Keratinocyte (primary cell): Measurements from ENCODE around the gene NTNG2.

Experiments
- CTCF ChIP-seq, 3 experiments: IDR thresholded peaks in 1 of 3; conservative IDR thresholded peaks in 1 of 3; optimal IDR thresholded peaks in 1 of 3; 2 replicates in 2 of 3; 3 replicates in 1 of 3; pipeline versions ENCODE3 to v1.5.1; 2011; ENCODE audit warnings: low read length in 3 of 3, mild to moderate bottlenecking in 3 of 3, moderate library complexity in 2 of 3, control low read depth in 1 of 3, inconsistent platforms in 1 of 3; ENCODE audit not compliant: insufficient read depth in 2 of 3; ENCODE audit errors: extremely low read depth in 1 of 3
- EZH2 ChIP-seq: IDR thresholded peaks from one replicate; pipeline ENCODE4 v1.6.1; 2012; ENCODE audit warnings: inconsistent platforms, mild to moderate bottlenecking, low read length, moderate library complexity

GRCh38 chr9:132245465-132245864 lies 83.6 kb downstream of the NTNG2 start:
- TF ChIP-seq EZH2: no peak
- TF ChIP-seq CTCF (optimal IDR thresholded peaks at IDR 0.05 in 1 of 3, IDR thresholded peaks at IDR 0.05 in 1 of 3, conservative IDR thresholded peaks at IDR 0.05 in 1 of 3; ENCODE audit: extremely low read depth in 1 of 3, insufficient read depth in 2 of 3, low read length in 3 of 3): no peak
